Activated B cell treated with CpG ODN at 0.5 μM for 24 hours (primary cell): ENCODE measurements around the gene MPZL1. TPM values are rescaled to one million over a fixed set of nuclear protein-coding genes. Genes with fewer than 3 reads are reported as not detected.

ENCODE experiments used
- ATAC-seq: fragments of 200-7000 bp; cut with Tn5 transposase; one replicate; pipeline ENCODE4 v1.10.0; 2021; ENCODE audit warnings: low read depth, mild to moderate bottlenecking, moderate library complexity
- CTCF ChIA-PET: fragments of 350-600 bp; sonication (Branson Sonifier 250); formaldehyde crosslinking; loops from one replicate; lab custom pipeline; 2021; ENCODE audit warnings: antibody characterized with exemption; lab: Charles Lee
- POLR2A ChIA-PET: fragments of 350-600 bp; sonication (Branson Sonifier 250); formaldehyde crosslinking; loops from one replicate; lab custom pipeline; 2021; ENCODE audit warnings: antibody characterized with exemption; lab: Charles Lee
- DNase-seq: peaks from one replicate; pipeline ENCODE4 v3.0.0; 2022
- H3K27ac Mint-ChIP-seq: one replicate; pipeline ENCODE4 v1.8.0; 2020; ENCODE audit warnings: mixed read lengths
- H3K27me3 Mint-ChIP-seq: one replicate; pipeline ENCODE4 v1.8.0; 2021; ENCODE audit warnings: mixed read lengths
- H3K36me3 Mint-ChIP-seq: one replicate; pipeline ENCODE4 v1.8.0; 2021; ENCODE audit warnings: low read depth, mixed read lengths
- H3K4me1 Mint-ChIP-seq: one replicate; pipeline ENCODE4 v1.8.0; 2021; ENCODE audit warnings: mixed read lengths
- H3K4me3 Mint-ChIP-seq: one replicate; pipeline ENCODE4 v1.8.0; 2020; ENCODE audit warnings: mild to moderate bottlenecking, mixed read lengths
- H3K9me3 Mint-ChIP-seq: one replicate; pipeline ENCODE4 v1.8.0; 2020; ENCODE audit warnings: mixed read lengths
- CTCF ChIP-seq: fragments of 200-600 bp; IDR thresholded peaks from one replicate; pipeline ENCODE4 v1.8.0; 2022; ENCODE audit warnings: antibody characterized with exemption, mild to moderate bottlenecking
- intact Hi-C: fragments of 100-400 bp; cut with micrococcal nuclease; formaldehyde crosslinking; loops from one replicate; pipeline ENCODE4 v1.15.1; 2024
- total RNA-seq: library from RNA; stranded (reverse); gene quantifications from 2 replicates; pipeline ENCODE4 v1.2.3, GENCODE V29; 2022

MPZL1 gene
- total RNA-seq, 1 donor from 2014 or later, result 27.2 TPM

- intact Hi-C loops, result no loop called here
- Mint-ChIP-seq H3K9me3 (no peaks in the 10 kb centered on the region), H3K4me3 (no peak overlapping the region), H3K27me3 (no peaks in the 10 kb centered on the region), H3K36me3 (peaks cover 36% of the 10 kb centered on the region), H3K4me1 (peaks cover 11% of the 10 kb centered on the region), H3K27ac (no peak overlapping the region)
- no peak for TF ChIP-seq CTCF
- ATAC-seq (no peak), DNase-seq (no peak)
- CTCF ChIA-PET, result no interaction called here
- POLR2A ChIA-PET, result interaction anchor here (0.7 kb wide), 1 partner anchor 50 kb away, joined by 3 read pairs; no protein-coding TSS in a partner anchor
These were observed 42.9 kb downstream of the MPZL1 start for GRCh38 chr1:167764458-167765330.

- Mint-ChIP-seq H3K27me3 (no peaks in the 10 kb centered on the region), H3K4me1 (peaks cover 9% of the 10 kb centered on the region), H3K27ac (no peak overlapping the region), H3K9me3 (no peaks in the 10 kb centered on the region), H3K36me3 (peaks cover 42% of the 10 kb centered on the region), H3K4me3 (no peak overlapping the region)
- no peak for TF ChIP-seq CTCF
- intact Hi-C loops, result no loop called here
- ATAC-seq (no peak), DNase-seq (no peak)
- POLR2A ChIA-PET, result interaction anchor here (0.7 kb wide), 1 partner anchor 51 kb away, joined by 3 read pairs; no protein-coding TSS in a partner anchor
- CTCF ChIA-PET, result no interaction called here
These were observed 43.7 kb downstream of the MPZL1 start for GRCh38 chr1:167765496-167765895.

GRCh38 chr1:167766538-167766937 lies 44.8 kb downstream of the MPZL1 start:
- H3K4me3 Mint-ChIP-seq, result no peak overlapping the region
- H3K9me3 Mint-ChIP-seq, result no peaks in the 10 kb centered on the region
- DNase-seq (no peak), ATAC-seq (no peak)
- H3K27ac Mint-ChIP-seq, result no peak overlapping the region
- H3K27me3 Mint-ChIP-seq, result no peaks in the 10 kb centered on the region
- ChIA-PET CTCF (no interaction called here), POLR2A (no interaction called here)
- H3K4me1 Mint-ChIP-seq, result peaks cover under 1% of the 10 kb centered on the region
- peaks cover 46% of the 10 kb centered on the region for H3K36me3 Mint-ChIP-seq
- TF ChIP-seq CTCF, result no peak
- intact Hi-C loops, result no loop called here

GRCh38 chr1:167767761-167768160 lies 46.0 kb downstream of the MPZL1 start:
- H3K4me1 Mint-ChIP-seq, result no peaks in the 10 kb centered on the region
- no peaks in the 10 kb centered on the region for H3K27me3 Mint-ChIP-seq
- DNase-seq, result no peak
- POLR2A ChIA-PET, result no interaction called here
- intact Hi-C loops, result no loop called here
- ATAC-seq, result no peak
- TF ChIP-seq CTCF, result no peak
- CTCF ChIA-PET, result no interaction called here
- no peak overlapping the region for H3K27ac Mint-ChIP-seq
- peaks cover 58% of the 10 kb centered on the region for H3K36me3 Mint-ChIP-seq
- H3K9me3 Mint-ChIP-seq, result no peaks in the 10 kb centered on the region
- H3K4me3 Mint-ChIP-seq, result no peak overlapping the region

- Mint-ChIP-seq H3K27me3 (no peaks in the 10 kb centered on the region), H3K36me3 (peaks cover 68% of the 10 kb centered on the region), H3K27ac (no peak overlapping the region), H3K4me1 (no peaks in the 10 kb centered on the region), H3K9me3 (no peaks in the 10 kb centered on the region), H3K4me3 (no peak overlapping the region)
- ChIA-PET CTCF (no interaction called here), POLR2A (no interaction called here)
- no peak for TF ChIP-seq CTCF
- DNase-seq (no peak), ATAC-seq (no peak)
- intact Hi-C loops, result no loop called here
These were observed 48.3 kb downstream of the MPZL1 start for GRCh38 chr1:167770127-167770526.
